ENCODE data around the gene HRH4. TPM values are rescaled to one million over a fixed set of nuclear protein-coding genes. Genes with fewer than 3 reads are reported as not detected.

The HRH4 gene
- total RNA-seq, 1 donor from 2014 or later, result not detected

DNA sequence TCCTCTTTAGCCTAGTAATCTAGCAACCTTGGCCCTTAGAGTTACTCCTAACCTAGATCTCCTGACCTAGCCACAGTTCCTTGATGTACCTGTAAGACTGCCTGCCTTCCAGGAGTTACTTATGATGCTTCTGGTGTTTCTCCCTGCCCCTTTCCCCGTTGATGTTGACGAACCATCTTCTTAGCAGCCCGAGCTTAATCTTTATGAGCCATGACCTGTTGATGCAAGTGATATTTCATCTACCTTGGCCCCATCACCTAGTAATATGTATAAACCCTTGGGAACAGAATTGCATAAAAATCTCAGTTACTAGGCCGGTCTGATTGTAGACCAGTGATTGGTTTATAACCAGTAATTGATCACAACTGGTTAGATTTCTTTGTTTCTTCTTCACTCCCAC, 31.2 kb upstream of the HRH4 start:
- no peak for TF ChIP-seq CTCF (IDR thresholded peaks at IDR 0.05; ENCODE audit: unreplicated experiment)
- H3K9me3 Mint-ChIP-seq (ENCODE audit: low read depth), result peaks cover 16% of the 10 kb centered on the region
- no peak overlapping the region for H3K27ac Mint-ChIP-seq
- H3K4me1 Mint-ChIP-seq (ENCODE audit: low read depth), result peaks cover 19% of the 10 kb centered on the region
- H3K27me3 Mint-ChIP-seq, result peaks cover 12% of the 10 kb centered on the region
- H3K36me3 Mint-ChIP-seq (ENCODE audit: insufficient read depth), result peaks cover 15% of the 10 kb centered on the region
- no peak for DNase-seq (ENCODE audit: low spot score, unreplicated experiment)
- H3K4me3 Mint-ChIP-seq (ENCODE audit: low read depth), result no peak overlapping the region

- H3K27ac Mint-ChIP-seq, result no peak overlapping the region
- H3K9me3 Mint-ChIP-seq (ENCODE audit: low read depth), result peaks cover 7% of the 10 kb centered on the region
- peaks cover 10% of the 10 kb centered on the region for H3K4me1 Mint-ChIP-seq (ENCODE audit: low read depth)
- H3K27me3 Mint-ChIP-seq, result no peaks in the 10 kb centered on the region
- no peak for TF ChIP-seq CTCF (IDR thresholded peaks at IDR 0.05; ENCODE audit: unreplicated experiment)
- no peak for DNase-seq (ENCODE audit: low spot score, unreplicated experiment)
- peaks cover 20% of the 10 kb centered on the region for H3K36me3 Mint-ChIP-seq (ENCODE audit: insufficient read depth)
- H3K4me3 Mint-ChIP-seq (ENCODE audit: low read depth), result no peak overlapping the region
These were observed 27.8 kb upstream of the HRH4 start for GRCh38 chr18:24432618-24433017.

DNA sequence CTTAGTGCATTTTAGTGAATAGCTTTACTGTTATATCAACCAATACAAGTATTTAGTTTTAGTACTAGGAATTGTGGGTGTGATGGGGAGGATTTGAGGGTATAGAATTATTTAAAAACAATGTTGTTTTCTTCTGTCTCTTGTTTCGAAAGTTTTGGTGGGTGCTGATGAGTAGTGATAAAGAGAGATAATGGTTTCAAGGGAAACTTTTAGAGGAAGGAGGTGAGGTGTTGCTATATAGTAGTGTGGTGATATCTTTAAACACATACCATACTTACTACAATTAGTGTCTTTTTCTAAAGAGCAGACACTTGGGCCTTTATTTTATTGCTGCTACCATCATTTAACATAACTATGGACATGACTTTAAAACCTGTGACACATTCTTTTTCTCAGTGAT, 23.5 kb upstream of the HRH4 start:
- H3K27ac Mint-ChIP-seq, result no peak overlapping the region
- no peaks in the 10 kb centered on the region for H3K27me3 Mint-ChIP-seq
- TF ChIP-seq CTCF (IDR thresholded peaks at IDR 0.05; ENCODE audit: unreplicated experiment), result no peak
- no peak for DNase-seq (ENCODE audit: low spot score, unreplicated experiment)
- H3K9me3 Mint-ChIP-seq (ENCODE audit: low read depth), result peaks cover 3% of the 10 kb centered on the region
- H3K36me3 Mint-ChIP-seq (ENCODE audit: insufficient read depth), result peaks cover 37% of the 10 kb centered on the region
- no peaks in the 10 kb centered on the region for H3K4me1 Mint-ChIP-seq (ENCODE audit: low read depth)
- H3K4me3 Mint-ChIP-seq (ENCODE audit: low read depth), result no peak overlapping the region

GRCh38 chr18:24443870-24444269, 16.6 kb upstream of the HRH4 start:
- H3K27me3 Mint-ChIP-seq, result no peaks in the 10 kb centered on the region
- no peak overlapping the region for H3K27ac Mint-ChIP-seq

DNA sequence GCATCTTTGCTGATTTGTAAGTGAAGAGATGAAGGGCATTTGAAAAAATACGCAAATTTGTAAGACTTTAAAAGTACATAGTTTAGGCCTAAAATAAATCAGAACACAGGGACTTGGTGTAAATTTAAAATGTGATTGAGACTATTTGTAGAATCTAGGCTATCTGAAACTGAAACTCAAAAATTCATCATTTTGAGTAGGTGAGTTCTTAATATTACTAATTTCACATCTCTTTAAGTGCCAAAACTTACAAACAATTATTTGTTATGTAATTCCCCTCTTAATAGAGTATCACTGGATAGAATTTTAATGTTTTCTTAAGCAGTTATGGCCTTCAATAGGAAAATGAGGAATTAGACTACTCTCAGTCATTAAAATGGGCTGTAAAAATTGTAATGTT, 14.0 kb upstream of the HRH4 start:
- Mint-ChIP-seq H3K27me3 (no peaks in the 10 kb centered on the region), H3K4me3 (ENCODE audit: low read depth) (no peak overlapping the region), H3K4me1 (ENCODE audit: low read depth) (no peaks in the 10 kb centered on the region), H3K27ac (no peak overlapping the region), H3K36me3 (ENCODE audit: insufficient read depth) (peaks cover 30% of the 10 kb centered on the region), H3K9me3 (ENCODE audit: low read depth) (no peaks in the 10 kb centered on the region)
- DNase-seq (ENCODE audit: low spot score, unreplicated experiment), result no peak
- no peak for TF ChIP-seq CTCF (IDR thresholded peaks at IDR 0.05; ENCODE audit: unreplicated experiment)

More at GRCh38 chr18:24443870-24444269, 16.6 kb upstream of the HRH4 start:
- Mint-ChIP-seq H3K4me1 (ENCODE audit: low read depth) (no peaks in the 10 kb centered on the region), H3K36me3 (ENCODE audit: insufficient read depth) (peaks cover 28% of the 10 kb centered on the region), H3K4me3 (ENCODE audit: low read depth) (no peak overlapping the region), H3K9me3 (ENCODE audit: low read depth) (no peaks in the 10 kb centered on the region)
- no peak for TF ChIP-seq CTCF (IDR thresholded peaks at IDR 0.05; ENCODE audit: unreplicated experiment)
- no peak for DNase-seq (ENCODE audit: low spot score, unreplicated experiment)

Measured in progenitor cell of endocrine pancreas (in vitro differentiated cells).